NCI-H1092 (cell line): ENCODE data around the gene C5orf15.

Source experiments
- DNase-seq: peaks from one replicate; lab custom pipeline; 2025; lab: John Stamatoyannopoulos, UW

The C5orf15 gene

DNA sequence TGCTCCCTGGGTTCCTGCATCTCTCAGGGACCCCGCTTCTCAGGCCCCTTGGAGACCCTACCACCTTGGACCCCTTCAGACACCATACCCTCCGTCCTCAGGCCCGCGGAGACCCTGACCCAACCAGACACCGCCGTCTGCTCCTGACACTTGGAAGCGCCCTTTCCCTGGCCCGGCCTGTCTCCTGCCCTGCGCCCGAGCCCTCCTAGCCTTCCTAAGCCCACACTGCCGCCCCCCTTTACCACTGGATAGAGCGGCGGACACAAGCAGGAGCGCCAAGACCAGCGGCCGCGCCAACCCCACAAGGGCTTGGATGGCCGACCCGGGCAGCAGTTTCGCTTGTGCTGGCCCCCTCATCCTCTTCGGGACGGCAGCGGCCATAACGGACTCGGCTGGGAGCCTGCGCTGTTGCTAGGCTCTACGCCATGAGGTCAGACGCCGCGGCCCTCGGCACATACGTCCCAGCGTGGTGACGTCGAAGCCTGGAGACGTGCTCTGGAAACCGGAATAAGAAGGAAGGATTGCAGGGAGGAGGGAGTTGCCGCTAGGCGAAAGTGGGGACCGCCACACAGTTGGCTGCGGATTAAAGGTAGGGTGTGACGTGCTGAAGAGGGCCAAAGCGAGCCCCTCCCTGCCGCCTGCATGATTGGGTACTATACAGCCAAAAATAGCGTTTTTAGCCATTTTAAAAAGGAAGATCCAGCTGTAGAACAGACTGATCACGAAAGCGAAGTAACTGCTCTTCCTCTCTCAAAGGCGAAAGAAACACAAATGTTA is at the start of gene C5orf15:
TSS of gene C5orf15 (minus strand) at position 422 of the 777 bp plus-strand sequence. CDS start at position 381, 41 bp downstream.
- DNase-seq, result peak; percentile 82

DNA sequence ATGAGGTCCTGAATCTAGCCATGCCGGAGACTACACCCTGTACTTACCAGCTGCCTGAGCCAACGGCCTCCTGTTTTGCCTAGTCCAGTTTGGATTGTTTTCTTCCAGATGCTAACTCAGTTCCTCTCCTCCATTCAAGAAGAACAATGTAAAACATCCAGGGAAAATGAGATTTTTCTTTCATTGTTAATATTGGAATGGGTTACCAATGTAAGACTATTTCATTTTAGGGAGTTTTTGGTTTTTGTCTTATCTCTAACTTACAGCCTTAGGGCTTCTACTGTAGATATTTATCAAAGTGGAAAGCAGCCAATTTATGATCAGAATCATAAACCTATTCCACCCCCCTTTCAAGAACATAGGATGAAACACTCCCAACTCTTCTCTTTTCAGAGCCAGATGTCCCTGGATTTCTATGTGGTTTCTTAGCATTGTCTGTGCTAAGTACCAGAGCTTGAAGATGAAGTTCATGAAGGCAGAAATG is 39.9 kb upstream of the C5orf15 start:
- DNase-seq, result no peak

DNA sequence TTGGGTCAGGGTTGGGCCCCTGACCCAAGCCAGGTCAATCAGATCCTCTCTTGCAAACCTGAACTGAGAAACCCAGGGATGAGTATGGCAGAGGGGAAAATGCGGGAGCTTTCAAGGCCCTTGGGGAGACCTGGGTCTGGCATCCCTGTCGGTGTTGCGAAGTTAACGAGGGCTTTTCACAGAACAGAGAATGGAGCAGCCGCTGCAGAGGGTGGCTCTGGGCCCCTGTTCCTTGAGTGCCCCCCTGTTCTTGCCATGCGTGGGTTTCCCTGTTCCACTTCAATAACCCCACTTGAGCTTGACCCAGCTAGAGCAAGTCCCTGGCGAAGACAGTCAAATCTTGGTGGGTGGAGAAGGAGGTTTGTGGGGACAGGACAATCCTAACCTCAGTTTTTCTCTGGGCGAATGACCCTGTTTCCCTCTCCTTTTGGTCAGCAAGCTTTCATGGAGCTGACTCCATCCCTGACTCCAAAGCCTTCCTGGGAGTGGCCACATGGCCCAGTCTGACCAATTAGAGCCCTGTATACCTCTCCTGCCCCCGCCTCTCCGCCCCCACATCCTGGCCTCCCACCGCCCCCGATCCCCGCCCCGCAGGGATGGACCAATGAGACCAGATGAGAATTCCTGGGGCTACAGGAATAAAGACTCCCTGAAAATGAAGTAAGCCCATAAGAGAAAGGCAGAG is 39.3 kb upstream of the C5orf15 start:
- no peak for DNase-seq

- DNase-seq, result no peak
These were observed 37.7 kb upstream of the C5orf15 start for GRCh38 chr5:134006115-134006514.

DNA sequence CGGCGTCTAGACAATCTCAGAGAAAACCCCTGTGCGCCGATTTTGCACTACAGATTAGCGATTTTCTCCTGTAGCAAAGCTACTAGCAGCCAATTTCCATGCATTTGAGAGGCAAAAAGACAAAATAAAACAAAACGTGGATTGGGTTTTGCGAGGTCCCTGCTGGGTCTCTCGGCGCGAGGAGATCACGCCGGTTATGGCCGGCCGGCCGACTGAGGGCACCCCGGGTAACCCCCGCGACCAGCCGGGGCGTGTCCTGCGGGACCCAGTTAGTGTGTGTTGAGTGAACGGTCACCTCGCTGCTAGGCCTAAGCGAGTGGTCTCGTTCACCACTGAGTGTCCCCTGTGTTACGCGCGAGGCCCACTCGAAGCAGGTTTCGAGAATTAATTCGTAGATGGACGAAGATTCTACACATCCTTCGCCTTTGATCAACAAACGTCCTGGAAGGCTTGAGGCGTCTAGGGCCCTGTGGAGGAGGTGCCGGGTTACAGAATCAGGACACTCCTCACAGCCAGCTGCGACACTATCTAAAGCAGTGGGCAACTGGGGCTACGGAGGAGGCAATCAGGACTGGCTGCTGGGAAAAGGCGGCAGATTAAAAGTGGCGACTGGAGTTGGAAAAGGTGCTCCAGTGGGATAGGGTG is 37.1 kb upstream of the C5orf15 start:
- DNase-seq, result no peak

GRCh38 chr5:134004626-134005416 is 36.4 kb upstream of the C5orf15 start, which contains the start of gene VDAC1:
VDAC1 (minus strand) TSS chr5:134004975; CDS start chr5:133993012, 11,963 bp downstream.
- DNase-seq, result peak; percentile 48

DNA sequence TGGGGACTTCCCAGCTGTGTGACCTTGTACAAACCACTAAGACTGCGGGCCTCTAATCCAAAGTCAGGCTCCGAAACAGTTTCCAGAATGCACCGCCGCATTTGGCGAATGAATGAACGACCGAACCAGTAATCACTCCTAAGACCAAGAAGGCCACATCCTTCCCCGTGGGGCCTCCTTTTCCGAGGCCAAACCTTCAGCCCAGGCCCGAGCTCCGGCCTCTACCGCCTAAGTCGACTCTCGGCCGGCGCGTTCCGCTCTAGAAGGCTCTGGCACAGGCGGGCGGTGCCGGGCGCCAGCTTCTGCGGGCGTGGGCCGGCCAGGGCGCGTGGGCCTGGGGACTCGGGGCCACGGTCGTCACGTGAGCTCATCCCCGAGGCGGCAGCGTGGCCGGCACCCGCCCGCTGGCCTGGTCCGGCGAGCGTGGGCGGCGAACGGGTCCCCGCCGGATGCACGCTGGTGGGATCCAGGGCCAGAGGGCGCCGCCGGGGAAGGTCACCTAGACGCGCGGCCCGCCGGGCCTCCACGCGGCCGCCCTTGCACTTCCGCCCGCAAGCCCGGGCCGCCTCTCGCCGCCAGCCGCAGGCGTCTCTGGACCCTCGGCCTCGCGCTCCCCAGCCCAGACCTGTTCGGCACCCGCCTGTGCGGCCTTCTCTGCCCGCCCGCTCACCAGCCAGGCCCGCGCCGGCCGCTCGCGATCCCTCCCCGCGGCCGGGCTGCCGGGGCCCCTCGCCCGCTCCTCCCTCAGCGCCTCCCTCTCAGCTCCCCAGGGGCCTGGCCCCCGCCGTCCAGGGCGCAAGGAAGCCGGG is 35.6 kb upstream of the C5orf15 start:
- no peak for DNase-seq

DNA sequence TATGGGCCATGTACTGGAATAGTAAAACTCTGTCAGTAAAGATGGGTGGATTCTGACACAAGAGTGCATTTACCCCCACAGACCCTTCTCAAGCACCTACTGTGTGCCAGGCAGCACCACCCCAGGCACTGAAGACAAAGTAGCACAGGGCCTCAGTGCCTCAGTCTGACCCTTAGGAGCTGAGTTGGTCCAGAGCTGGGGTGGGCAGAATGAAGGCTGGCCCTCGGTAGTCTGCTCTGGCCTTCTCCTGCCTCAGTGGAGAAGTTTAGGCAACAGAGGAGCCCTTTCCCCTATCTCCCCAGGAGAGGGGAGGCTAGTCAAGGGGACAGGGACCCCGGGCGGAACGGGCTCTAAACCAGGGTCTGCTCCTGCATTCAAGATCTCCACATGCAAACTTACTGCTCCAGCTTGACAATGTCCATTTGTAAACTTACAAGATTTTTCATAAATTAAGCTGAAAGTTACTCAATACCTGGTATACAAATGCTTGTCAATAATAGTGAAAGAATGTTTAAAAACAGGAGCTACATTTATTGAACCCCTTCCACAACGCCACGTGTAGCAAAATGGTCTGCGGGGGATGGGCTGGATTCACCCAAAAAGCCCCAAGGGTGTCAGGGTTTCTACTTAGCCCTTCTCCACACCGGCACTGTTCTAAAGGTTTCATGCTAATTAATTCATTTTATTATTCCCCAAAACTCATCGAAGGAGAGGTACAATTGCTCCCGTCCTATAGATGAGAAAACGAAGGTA is 34.8 kb upstream of the C5orf15 start:
- no peak for DNase-seq

DNA sequence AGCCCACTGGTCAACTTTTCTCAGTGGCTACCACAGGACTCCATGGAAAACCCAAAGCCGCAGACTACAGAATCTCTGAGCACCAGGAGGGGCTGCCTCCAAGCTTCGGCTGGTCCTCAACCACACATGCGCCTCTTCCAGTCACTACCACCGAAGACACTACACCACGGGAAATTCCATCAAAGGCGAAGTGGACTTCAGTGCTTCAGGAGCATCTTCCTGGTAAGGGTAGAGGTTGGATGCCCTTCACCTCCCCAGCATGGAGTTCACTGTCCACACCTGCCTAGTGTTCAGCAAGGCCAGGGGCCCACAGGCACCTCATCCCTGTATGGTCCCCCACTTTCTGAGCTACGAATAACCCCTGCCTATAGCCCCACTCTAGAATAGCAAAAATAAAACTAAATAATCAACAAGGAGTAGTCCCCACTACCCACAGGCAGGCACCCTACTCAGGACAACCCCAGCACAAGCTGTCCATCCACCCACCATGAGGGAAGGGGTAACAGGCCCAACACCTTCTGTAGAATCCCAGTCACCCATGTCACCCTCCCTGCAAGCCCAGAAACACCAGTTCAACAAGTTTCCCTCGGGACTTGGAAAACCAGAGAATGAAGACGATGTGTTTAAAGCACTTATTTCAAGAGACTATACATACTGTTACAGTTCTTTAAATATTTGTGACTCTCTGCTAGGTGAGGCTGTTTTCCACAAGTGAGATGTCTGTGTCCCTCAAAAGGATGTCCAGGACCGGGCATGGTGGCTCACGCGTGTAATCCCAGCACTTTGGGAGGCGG is 33.7 kb upstream of the C5orf15 start:
- DNase-seq, result no peak

DNA sequence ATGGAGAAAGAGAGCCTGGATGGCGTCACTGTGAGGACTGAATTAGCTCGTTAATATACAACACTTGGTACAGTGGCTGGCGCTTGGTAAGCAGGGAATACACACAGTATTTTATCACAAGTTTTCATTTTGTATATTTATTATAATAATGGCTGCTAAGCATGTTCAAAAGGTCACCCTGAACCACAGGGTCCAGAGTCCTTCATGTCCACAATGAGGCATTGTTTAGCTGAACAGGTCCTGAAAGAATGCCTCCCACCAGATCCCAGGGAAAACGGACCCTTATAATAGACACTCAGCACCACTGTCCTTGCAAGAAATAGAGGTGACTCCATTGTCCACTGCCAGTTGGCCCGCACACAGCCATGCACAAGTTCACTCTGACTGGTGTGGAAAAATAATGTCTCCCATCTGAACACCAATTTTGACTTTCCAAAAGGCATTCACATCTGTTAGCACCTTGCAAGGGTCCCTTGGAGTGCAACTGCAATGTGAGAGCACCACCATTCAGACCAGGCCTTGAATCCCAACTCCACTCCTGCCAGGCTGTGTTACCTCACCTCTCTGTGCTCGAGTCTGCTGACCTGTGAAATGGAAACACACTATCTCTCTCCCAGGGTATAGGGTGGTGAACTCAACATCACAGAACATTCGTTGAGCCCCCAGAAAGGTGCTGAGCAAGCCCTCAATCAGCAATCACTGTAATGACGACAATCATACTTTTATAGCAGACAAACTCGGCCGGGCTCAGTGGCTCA is 32.5 kb upstream of the C5orf15 start:
- no peak for DNase-seq

GRCh38 chr5:134000091-134000511 is 31.7 kb upstream of the C5orf15 start:
- DNase-seq, result no peak

DNA sequence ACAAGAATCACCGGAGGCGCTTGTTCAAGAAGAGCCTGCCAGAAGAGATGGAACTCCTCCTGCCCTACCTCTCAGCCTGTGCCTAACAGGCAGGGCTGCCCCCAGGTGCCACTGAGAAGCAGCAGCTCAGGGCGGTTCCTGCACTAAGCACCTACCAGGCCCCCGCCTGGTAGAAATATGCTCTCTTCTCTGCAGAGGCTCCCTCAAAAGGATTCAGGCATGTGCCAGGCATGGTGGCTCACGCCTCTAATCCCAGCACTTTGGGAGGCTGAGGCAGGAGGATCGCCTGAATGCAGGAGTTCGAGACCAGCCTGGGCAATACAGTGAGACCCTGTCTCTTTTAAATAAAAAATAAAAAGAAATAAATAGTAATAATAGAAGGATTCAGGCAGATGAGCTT is 30.4 kb upstream of the C5orf15 start:
- no peak for DNase-seq

DNA sequence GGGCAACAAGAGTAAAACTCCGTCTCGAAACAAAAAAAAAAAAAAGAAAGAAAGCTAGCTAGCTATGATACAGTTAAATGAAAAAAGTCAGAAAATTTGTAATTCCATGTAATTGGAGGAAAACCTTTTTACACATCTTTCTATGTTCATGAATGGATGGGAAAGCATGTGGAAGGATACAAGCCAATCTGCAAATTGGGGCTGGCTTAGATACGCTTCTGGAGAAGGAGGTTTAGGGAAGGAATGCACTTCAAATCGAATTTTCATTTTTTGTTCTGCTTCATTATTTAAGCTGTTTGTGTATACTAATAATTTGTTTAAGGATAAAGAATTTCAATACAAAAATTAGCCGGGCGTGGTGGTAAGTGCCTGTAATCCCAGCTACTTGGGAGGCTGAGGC is 29.6 kb upstream of the C5orf15 start:
- DNase-seq, result no peak

GRCh38 chr5:133996683-133997252 is 28.3 kb upstream of the C5orf15 start:
- no peak for DNase-seq

- DNase-seq, result no peak
These were observed 27.6 kb upstream of the C5orf15 start for GRCh38 chr5:133995883-133996563.

DNA sequence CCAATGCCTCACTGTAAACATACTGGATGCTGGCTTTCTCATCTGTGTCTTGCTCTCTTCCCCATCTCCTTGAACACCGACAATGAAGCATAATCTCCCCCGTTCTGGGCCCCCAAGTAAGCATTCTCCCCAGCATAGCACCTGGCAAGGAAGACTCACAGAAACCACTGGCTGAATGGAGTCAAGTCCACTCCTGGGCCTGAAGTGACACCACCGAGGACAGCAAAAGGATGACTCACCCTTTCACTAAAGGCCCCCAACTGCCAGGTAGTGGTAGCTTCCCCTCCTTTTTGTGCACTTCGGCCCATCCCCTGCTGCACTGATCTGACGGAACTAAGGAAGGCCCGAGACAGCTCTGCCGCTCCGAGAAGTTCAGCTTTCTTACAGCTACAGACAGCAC is 26.9 kb upstream of the C5orf15 start:
- DNase-seq, result no peak

DNA sequence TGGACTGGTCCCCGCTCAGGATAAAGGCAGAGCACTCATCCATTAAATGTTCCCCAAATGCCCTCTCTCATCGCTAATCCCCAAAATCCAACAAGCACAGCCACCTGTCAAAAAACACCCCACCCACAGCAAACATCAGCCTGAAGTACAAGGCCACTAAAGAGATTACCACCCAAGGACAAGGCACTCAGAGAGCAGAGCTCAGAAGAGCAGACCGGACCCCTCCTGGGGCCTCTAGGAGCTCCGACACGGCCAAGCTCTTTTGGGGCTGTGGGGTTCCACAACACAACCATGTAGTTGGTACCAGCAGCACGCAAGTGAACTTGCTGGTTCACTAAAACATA is 26.5 kb upstream of the C5orf15 start:
- DNase-seq, result no peak
